ENCODE results near the gene XXYLT1. TPM values are rescaled to one million over a fixed set of nuclear protein-coding genes. Genes with fewer than 3 reads are reported as not detected.

XXYLT1 gene
- total RNA-seq, 1 experiment from 2014 or later = 10.9 TPM

- ATAC-seq = no peak
Observed at GRCh38 chr3:195133462-195133861, 137.5 kb downstream of the XXYLT1 start.

More at GRCh38 chr3:195133462-195133861, 137.5 kb downstream of the XXYLT1 start:
- Histone ChIP-seq H3K9me3 (ENCODE audit: control insufficient read depth in 1 of 2, insufficient read depth in 1 of 2, low read depth in 1 of 2, low read length in 2 of 2) (no peaks in the 10 kb centered on the region), H3K4me3 (replicated peaks in 1 of 2; ENCODE audit: low read depth in 1 of 2, low read length in 2 of 2) (no peak overlapping the region), H3K4me1 (ENCODE audit: control insufficient read depth in 1 of 2, insufficient read depth in 2 of 2, low read length in 2 of 2) (peaks cover 0 to 8% of the 10 kb centered on the region in 2 experiments; a peak in 2 of 4 replicates), H3K36me3 (ENCODE audit: control insufficient read depth in 1 of 2, insufficient read depth in 2 of 2, low read length in 2 of 2) (no peaks in the 10 kb centered on the region), H4K20me1 (ENCODE audit: insufficient read depth) (no peaks in the 10 kb centered on the region), H3K9me2 (ENCODE audit: insufficient read depth) (no peaks in the 10 kb centered on the region), H2AFZ (ENCODE audit: low read depth, low read length, poor library complexity, severe bottlenecking) (no peak overlapping the region), H3K4me2 (ENCODE audit: low read length) (no peak overlapping the region), H3K27me3 (ENCODE audit: insufficient read depth, low read length) (no peaks in the 10 kb centered on the region), H3K9ac (ENCODE audit: low read length) (no peak overlapping the region), H3K79me2 (ENCODE audit: insufficient read depth, low read length) (no peaks in the 10 kb centered on the region), H3K27ac (ENCODE audit: low read depth, low read length) (no peak overlapping the region)
- RAD21 ChIA-PET (ENCODE audit: low non-redundant PET in 1 of 2, low total read pairs in 2 of 2, uncharacterized antibody in 2 of 2, unreplicated experiment in 2 of 2) = no interaction called here
- CTCF ChIA-PET = no interaction called here
- BruUV-seq (replicated peaks) = no TSS peak
- TF ChIP-seq EZH2phosphoT487 (IDR thresholded peaks at IDR 0.05; ENCODE audit: borderline replicate concordance) (no peak), SP1 (IDR thresholded peaks at IDR 0.05; ENCODE audit: low read depth) (no peak), ZNF274 (IDR thresholded peaks at IDR 0.05; ENCODE audit: low read depth, low read length) (no peak), MAX (IDR thresholded peaks at IDR 0.05) (no peak), POLR2AphosphoS5 (IDR thresholded peaks at IDR 0.05; ENCODE audit: low read depth, low read length) (no peak), ZFX (IDR thresholded peaks at IDR 0.05) (no peak), RAD21 (IDR thresholded peaks at IDR 0.05; ENCODE audit: low read depth) (no peak), ELF1 (IDR thresholded peaks at IDR 0.05; ENCODE audit: borderline replicate concordance, low read depth) (no peak), CEBPB (IDR thresholded peaks at IDR 0.05; ENCODE audit: low read depth) (no peak), ATF3 (IDR thresholded peaks at IDR 0.05) (no peak), EZH2 (IDR thresholded peaks at IDR 0.05) (no peak), EGR1 (IDR thresholded peaks at IDR 0.05; ENCODE audit: low read depth) (no peak), TCF7L2 (IDR thresholded peaks at IDR 0.05; ENCODE audit: borderline replicate concordance, extremely low read depth, insufficient read depth, insufficient read length) (no peak), SIN3A (IDR thresholded peaks at IDR 0.05; ENCODE audit: low read depth) (no peak), CBX3 (IDR thresholded peaks at IDR 0.05; ENCODE audit: low read depth) (no peak), JUND (IDR thresholded peaks at IDR 0.05) (no peak)
- TF ChIP-seq, protein P1, sequence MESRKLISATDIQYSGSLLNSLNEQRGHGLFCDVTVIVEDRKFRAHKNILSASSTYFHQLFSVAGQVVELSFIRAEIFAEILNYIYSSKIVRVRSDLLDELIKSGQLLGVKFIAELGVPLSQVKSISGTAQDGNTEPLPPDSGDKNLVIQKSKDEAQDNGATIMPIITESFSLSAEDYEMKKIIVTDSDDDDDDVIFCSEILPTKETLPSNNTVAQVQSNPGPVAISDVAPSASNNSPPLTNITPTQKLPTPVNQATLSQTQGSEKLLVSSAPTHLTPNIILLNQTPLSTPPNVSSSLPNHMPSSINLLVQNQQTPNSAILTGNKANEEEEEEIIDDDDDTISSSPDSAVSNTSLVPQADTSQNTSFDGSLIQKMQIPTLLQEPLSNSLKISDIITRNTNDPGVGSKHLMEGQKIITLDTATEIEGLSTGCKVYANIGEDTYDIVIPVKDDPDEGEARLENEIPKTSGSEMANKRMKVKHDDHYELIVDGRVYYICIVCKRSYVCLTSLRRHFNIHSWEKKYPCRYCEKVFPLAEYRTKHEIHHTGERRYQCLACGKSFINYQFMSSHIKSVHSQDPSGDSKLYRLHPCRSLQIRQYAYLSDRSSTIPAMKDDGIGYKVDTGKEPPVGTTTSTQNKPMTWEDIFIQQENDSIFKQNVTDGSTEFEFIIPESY (IDR thresholded peaks at IDR 0.05; ENCODE audit: extremely low read depth, insufficient replicate concordance, low read length) = no peak
- POLR2A ChIA-PET = no interaction called here
- no peak for DNase-seq (ENCODE audit: low read depth, low spot score)
- intact Hi-C loops (cut with micrococcal nuclease) = no loop called here

Measured in HCT116 (cell line).